Measurements from ENCODE around the gene SVIP.
A peak's percentile ranks its signal among the peaks of the same experiment; 100 is the strongest.

Gene SVIP, protein sequence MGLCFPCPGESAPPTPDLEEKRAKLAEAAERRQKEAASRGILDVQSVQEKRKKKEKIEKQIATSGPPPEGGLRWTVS

GRCh38 chr11:22829231-22830081, at the start of gene SVIP:
Gene SVIP, minus strand, starts transcription at chr11:22829801. Its CDS starts 53 bp downstream, at chr11:22829748.
- DNase-seq (ENCODE audit: low read depth, low spot score): peak; percentile 40

GRCh38 chr11:22878604-22879003, 49.0 kb upstream of the SVIP start:
- no peak for DNase-seq (ENCODE audit: low read depth, low spot score)

GRCh38 chr11:22878039-22878438, 48.4 kb upstream of the SVIP start:
- no peak for DNase-seq (ENCODE audit: low read depth, low spot score)

DNA sequence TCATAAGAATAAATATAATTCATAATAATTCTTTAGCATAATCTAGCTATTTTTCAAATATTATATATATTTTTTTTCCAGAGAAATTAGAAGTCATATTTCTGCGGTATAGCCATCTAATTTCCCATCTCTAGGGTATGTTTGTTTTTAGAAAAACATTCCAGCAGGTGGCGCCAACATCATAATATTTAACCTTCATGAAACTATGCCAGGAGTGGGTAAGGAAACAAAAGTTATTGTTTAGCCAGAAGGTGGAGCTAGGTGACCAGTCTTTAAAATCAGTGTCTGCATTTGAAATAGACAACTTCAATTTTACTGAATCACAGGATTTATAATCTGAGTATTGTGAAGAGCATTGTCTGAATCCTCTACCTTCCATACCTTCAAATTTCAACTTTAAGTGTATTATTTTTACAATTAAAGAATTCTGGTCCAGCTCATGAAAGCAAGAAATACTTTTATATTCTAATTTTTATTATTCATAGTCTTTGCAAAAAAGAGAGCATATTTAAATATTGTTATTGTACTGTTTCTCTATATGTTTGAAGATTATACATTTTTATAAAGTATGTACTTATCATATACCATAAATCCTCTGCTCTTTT, 46.4 kb upstream of the SVIP start:
- DNase-seq (ENCODE audit: low read depth, low spot score): peak; percentile 33

- DNase-seq (ENCODE audit: low read depth, low spot score): no peak
Observed at GRCh38 chr11:22869325-22869724, 39.7 kb upstream of the SVIP start.

- no peak for DNase-seq (ENCODE audit: low read depth, low spot score)
Observed at GRCh38 chr11:22860241-22860640, 30.6 kb upstream of the SVIP start, which contains the start of gene CCDC179. Gene CCDC179, minus strand, starts transcription at chr11:22860474. Its CDS starts 53 bp downstream, at chr11:22860421.

GRCh38 chr11:22859756-22860155, 30.2 kb upstream of the SVIP start:
- no peak for DNase-seq (ENCODE audit: low read depth, low spot score)

GRCh38 chr11:22851477-22851876, 21.9 kb upstream of the SVIP start:
- DNase-seq (ENCODE audit: low read depth, low spot score): no peak

- DNase-seq (ENCODE audit: low read depth, low spot score): no peak
Observed at GRCh38 chr11:22846726-22847125, 17.1 kb upstream of the SVIP start.

- DNase-seq (ENCODE audit: low read depth, low spot score): no peak
Observed at GRCh38 chr11:22832315-22833015, 2.9 kb upstream of the SVIP start.

DNA sequence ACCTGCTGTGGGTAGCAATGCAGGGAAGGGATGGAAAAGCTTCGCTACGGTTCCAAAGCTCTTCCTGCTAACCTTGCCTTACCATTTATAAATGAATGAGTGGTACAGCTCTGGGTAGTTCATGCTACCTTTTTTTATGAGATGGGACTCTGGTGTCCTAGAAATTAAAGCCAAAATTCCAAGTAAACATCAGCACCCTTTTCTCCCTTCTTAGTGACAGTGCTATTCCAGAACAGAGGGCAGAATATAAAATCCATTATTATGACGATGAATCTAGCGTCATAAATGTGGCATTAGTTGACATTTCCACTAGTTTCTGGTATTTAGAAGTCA, 447 bp upstream of the SVIP start:
- DNase-seq (ENCODE audit: low read depth, low spot score): no peak

GRCh38 chr11:22828373-22828772, 1.2 kb downstream of the SVIP start:
- DNase-seq (ENCODE audit: low read depth, low spot score): no peak

DNA sequence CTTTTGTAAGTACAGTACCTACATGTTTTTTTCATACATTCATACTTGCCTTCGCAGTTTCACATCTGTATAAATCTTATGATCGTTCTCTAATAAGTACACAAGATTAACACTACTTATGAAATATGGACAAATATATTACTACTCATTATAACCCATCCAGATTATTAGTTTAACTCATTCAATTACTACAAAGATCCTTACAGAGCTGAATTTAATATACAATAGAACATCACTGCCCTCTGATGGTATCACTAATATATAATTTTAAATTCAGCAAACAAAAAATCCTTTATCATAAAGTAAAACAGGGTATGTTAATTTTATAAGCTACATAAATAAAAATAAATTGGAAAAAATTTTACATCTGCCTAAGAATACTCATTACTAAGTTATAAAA, 7.4 kb downstream of the SVIP start:
- no peak for DNase-seq (ENCODE audit: low read depth, low spot score)

DNA sequence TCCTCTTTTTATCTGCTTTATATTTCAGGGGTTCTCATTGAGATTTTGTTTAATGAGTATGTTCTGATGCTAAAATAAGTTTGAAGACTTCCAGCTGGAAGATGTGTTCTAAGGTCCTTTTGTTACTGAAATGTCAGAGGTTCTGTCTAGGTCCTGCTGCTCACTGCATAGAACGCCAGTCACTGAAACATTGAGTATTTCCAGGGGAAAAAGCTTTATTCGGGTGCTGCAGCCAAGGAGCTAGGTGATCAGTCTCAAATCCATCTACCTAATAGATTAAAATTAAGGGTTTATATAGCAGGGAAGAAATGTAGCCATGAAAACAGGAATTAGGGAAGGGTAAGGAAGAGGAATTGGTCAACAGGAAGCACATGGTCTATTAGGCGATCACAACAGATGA, 19.7 kb downstream of the SVIP start:
- DNase-seq (ENCODE audit: low read depth, low spot score): no peak

DNA sequence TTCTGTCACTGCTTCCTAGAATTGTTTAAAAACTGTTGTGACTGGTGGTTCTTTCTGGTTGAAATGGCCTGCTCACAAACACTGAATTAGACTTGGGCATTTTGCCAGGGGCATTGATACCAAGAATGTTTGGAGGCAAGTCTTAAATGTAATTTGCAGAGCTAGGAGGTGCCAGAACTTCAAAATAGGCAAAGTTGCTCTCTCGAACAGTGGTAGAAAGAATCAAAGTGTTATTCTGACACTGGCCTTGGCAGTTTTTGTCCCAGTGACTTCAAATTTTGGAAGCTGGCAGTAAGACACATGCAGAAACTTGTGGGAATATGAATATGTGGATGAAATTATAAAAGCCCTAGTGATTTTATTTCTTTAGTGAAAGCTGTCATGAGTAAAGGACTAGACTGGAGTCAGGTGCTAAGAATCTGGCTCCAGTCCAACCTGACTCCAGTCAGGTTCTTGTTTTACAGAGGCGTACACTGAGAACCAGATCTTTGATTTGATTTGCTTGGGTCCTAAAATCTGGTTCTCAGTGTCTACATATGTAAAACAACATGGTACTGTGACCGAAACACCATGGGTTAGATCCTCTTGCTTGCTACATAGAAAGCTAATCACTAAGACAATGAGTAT, 20.9 kb downstream of the SVIP start:
- no peak for DNase-seq (ENCODE audit: low read depth, low spot score)

DNA sequence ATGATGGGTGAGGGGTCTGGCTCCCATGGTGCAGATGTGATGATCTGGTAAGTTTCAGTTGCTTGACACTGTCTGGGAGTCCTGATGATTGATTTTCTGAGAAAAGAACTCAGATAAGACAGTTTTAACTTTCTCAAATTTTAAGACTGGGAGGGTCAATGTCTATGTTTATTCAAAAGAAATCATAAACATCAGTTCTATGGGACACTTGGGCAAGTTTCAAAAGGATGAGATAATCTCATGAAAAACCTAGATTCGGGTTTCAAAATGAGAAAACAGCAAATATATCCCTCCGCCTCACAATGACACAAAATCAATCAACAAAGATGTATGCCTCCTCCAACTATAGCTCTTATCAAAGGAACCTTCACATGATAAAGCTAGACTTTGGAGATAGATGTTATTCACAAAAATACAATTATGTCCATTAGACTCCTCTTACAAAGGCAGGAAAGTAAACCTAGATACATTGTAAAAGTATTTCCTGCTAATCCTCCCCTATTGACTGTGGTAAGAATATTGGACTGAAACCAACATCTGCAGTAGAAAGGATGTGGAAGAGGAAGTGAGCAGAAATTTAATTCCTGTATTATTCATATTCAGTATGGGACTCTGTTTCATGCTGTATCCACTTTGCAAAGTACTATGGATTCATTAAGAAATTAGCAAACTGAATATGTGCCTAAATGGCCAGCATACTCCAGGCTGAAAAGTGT, 21.6 kb downstream of the SVIP start:
- DNase-seq (ENCODE audit: low read depth, low spot score): no peak

GRCh38 chr11:22807391-22807790, 22.2 kb downstream of the SVIP start:
- DNase-seq (ENCODE audit: low read depth, low spot score): no peak

- no peak for DNase-seq (ENCODE audit: low read depth, low spot score)
Observed at GRCh38 chr11:22802861-22803260, 26.7 kb downstream of the SVIP start.

DNA sequence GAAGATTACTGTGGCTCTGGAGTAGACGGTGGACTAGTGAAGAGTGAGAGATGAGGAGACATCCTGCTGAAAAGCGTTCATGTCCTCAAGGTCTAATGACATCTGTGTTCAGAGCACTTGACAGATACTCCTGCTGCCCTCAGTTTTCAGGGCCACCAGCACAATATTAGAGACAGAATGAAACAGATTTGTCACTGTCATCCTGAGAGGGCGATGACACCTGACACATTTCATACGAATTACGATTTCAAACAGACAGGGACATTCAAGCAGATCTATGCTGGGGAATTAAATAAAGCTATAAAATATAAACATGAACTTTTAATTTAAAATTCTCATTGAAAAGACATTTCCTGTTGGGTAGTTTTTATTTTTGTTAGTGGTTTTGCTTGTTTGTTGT, 29.1 kb downstream of the SVIP start:
- no peak for DNase-seq (ENCODE audit: low read depth, low spot score)

- DNase-seq (ENCODE audit: low read depth, low spot score): no peak
Observed at GRCh38 chr11:22798901-22799300, 30.7 kb downstream of the SVIP start.

GRCh38 chr11:22797047-22797446, 32.6 kb downstream of the SVIP start:
- DNase-seq (ENCODE audit: low read depth, low spot score): no peak
